Daoy (cell line): ENCODE results near the gene CAP2. TPM values are rescaled to one million over a fixed set of nuclear protein-coding genes. Genes with fewer than 3 reads are reported as not detected.

Source experiments
- DNase-seq: peaks from one replicate; pipeline ENCODE4 v3.0.0-alpha.2; 2015; ENCODE audit warnings: low read depth
- total RNA-seq: library from RNA; depleted of rRNA; stranded (reverse); fragments of >200 nt; shearing (Covaris generic); gene quantifications from 2 replicates; pipeline ENCODE4 v1.2.3, GENCODE V29; 2014; rRNA removed

The CAP2 gene
- total RNA-seq, result 16.1 and 16.4 TPM in 2 replicates

- peak; percentile 84 for DNase-seq
Measured at GRCh38 chr6:17392978-17393891, at the start of gene CAP2. Gene CAP2, plus strand, starts transcription at chr6:17393595. Its CDS starts 27,961 bp downstream, at chr6:17421556.

DNA sequence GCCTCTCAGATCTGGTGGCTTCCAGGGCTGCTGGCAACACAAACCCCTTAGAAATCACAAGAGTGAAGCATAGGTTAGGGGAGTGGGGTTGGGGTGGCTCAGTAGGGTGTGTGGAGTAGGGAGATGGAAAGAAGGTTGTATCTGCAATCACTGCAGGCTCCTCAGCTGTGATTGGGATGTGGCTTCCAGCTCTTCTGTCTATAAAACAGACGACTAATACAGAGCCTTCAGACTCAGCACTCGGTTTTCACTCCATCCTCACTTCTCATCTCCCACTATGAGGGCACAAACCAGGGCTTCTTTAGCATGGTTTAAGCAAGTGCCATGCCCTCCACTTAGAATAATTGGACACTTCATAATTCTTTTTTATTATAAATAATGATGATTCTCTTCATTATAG lies 46.4 kb upstream of the CAP2 start:
- DNase-seq, result no peak

DNA sequence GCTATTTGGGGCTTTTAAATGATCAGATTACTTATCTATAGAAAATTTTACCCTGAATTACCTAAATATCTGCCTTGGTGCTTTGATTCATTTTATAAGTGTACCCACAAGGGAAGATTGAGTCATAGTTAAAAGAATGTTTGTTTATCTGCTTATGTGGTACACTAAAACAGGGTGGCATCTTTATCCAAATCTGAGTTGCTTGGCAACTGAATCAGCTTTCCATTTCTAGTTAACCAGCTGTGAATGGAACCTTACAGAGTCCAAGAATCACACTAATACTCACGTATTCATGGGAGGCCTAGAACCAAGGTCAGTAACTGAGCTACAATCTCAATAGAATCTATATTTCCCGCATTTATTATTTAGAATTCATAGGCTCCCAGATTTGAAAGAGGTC lies 44.0 kb upstream of the CAP2 start:
- DNase-seq, result peak; percentile 17

- DNase-seq, result peak; percentile 65
Measured at GRCh38 chr6:17352302-17352701, 41.1 kb upstream of the CAP2 start.

DNA sequence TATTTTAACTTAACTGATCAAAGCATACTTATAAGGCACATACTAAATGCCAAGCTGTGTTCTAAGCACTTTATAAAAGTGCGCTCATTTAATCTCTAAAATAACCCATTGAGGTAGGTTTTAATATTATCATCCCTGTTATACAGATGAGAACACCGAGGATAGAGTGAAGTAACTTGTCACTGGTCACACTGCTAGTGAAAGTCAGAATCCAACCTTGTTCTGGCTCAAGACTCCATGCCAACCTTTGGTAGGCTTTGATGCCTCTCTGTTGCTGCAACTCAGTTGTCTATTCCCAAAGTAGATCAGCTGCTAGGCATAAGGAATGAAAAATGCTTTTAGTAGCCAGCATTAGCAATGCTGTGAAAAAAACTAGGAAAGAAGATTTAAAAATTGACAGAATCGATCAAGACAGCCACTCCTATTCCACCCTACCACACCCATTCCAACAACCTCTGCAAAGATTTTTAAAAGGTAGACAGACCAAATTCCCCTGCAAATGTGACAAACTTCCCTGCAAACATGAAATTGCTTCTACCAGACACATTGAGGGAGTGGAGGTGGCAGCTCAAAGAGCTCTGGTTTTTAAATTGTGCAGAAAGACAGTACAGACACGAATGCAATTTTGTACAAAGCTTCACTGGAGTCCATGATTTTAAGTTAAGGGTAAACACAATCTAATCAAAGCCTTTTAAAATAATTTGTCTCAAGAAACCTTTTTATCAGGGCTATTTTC lies 39.8 kb upstream of the CAP2 start:
- no peak for DNase-seq

GRCh38 chr6:17354700-17355403 lies 38.5 kb upstream of the CAP2 start:
- DNase-seq, result peak; percentile 67

GRCh38 chr6:17355404-17355774 lies 38.0 kb upstream of the CAP2 start:
- DNase-seq, result no peak

GRCh38 chr6:17358515-17358914 lies 34.9 kb upstream of the CAP2 start:
- DNase-seq, result no peak

GRCh38 chr6:17360564-17360963 lies 32.8 kb upstream of the CAP2 start:
- DNase-seq, result no peak

DNA sequence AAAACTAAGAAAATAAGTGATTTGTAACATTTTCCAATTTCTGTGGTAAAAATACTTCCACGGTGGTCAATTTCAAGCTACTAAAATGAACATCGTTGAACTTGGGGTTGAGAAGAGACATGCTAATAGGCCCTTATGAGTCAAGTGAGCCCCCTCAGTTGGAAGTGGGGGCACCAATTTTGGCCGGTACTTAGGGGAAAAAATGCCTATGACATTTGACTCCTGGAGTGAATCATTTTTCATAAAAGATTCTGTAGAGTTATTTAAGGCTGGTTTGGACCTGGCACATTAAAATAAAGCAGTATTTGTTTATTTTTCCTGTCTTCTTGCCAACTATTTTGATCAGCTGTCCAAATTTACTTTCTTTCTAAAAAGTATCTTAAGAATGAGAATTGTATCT lies 32.4 kb upstream of the CAP2 start:
- no peak for DNase-seq

DNA sequence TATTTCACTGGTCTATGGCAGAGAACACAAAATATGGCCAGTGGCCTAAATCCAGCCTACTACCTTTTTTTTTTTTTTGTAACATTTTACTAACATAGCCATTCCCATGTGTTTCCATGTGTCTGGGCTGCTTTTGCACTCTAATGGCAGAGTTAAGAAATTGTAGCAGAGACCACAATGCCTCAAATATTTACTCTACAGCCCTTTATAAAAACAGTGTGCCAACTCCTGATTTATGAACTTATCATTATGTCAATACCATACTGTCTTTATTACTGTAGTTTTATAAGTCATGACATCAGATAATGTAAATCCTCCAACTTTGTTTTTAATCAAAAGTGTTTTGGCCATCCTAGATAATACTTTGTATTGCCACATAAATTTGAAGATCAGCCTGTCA lies 27.4 kb upstream of the CAP2 start:
- DNase-seq, result no peak

DNA sequence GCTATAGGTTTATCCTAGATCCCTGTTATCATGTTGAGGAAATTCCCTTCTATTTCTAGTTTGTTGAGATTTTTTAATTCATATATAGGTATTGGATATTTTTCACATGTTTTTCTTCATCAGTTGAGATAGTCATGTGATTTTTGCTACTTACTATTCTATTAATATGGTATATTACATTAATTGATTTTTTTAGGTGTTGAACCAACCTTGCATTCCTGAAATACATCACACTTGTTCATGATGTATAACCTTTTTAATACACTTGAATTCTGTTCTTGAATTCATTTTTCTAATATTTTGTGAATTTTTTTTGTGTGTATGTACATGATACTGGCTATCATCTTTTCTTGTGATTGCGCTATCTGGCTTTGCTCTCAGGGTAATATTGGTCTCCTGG lies 25.5 kb upstream of the CAP2 start:
- no peak for DNase-seq

DNA sequence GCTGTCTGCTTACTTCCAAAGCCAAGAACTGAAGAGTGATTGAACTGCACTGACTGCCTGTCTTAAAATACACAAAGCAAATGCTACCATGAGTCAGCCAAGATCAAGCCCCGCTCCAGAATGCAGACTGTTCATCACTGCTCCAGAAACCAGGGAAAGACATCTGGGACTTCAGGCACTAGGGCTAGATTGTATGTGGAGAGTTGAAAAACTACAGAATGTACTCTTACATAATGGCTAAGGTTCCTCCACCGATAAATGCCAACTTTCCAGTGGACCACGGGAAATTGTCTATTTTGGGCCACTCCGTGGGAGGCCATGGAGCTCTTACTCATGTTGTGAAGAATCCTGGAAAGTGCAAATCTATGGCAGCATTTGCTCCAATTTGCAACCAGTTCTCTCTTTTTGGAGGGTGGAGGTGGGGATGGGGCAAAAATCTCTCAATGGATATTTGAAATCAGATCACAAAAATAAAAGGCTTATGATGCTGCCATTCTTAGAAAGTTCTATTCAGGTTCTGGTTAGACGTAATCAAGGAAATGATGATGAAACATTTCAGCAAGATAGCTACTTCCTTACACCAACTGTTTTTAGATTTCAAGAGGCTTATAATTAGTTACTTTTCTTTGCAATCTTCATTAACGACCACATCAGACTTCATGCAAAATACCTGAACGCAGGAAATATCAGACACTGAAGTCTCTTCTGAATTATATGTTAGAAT lies 11.8 kb upstream of the CAP2 start:
- DNase-seq, result peak; percentile 28

DNA sequence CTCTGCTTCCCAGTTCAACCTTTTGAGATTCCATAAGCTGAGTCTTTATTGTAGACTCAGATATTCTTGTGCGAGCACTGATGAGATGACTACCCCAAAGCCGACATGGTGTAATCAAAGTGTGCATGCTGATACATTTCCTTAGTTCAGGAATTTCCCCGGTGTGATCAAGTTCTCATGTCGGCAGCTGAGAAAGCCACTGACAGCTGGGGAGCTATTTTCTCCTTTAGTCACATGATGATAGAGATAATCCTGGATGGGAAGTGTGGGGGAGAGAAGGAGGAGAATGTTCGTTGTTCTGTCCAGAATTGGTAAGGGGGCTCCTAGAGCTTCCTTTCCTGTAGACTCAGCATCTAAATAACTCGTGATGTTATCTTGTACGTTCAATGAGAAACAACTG lies 7.7 kb upstream of the CAP2 start:
- peak; percentile 71 for DNase-seq

- DNase-seq, result no peak
Measured at GRCh38 chr6:17388365-17388764, 5.0 kb upstream of the CAP2 start.

DNA sequence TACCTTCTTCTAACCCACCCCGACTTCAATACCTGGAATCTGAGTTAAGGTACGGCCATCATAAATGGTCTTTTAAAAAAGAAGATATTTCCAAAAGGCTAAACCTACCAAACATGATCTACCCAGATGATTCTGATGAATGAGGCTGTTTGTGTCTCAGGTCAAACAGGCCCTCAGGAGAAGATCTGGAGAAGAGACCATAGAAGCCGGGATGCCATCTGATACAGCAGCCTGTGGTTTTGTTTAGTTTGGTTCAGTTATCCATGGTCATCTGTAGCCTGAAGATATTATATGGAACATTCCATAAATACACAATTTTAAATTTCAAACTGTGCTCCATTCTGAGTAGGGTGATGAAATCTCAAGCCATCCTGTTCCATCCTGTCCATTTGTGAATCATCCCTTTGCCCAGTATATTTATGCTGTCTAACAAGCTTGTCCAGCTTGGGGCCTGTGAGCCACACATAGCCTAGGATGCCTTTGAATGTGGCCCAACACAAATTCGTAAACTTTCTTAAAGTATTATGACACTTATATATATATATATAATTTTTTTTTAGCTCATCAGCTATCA lies 4.0 kb upstream of the CAP2 start:
- no peak for DNase-seq

DNA sequence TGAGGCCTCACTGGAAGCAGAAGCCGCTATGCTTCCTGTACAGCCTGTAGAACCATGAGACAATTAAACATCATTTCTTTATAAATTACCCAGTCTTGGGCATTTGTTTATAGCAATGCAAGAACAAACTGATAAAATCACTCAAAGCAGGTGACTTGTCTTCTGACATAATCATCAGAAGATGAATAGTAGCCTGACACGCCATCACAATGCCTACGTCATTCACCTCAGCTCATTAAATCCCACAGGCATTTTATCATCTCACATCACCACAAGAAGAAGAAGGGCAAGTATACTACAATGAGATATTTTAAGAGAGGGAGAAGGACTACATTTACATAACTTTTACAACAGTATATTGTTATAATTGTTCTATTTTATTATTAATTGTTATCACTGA lies 3.1 kb upstream of the CAP2 start:
- no peak for DNase-seq

- no peak for DNase-seq
Measured at GRCh38 chr6:17391976-17392375, 1.4 kb upstream of the CAP2 start.

DNA sequence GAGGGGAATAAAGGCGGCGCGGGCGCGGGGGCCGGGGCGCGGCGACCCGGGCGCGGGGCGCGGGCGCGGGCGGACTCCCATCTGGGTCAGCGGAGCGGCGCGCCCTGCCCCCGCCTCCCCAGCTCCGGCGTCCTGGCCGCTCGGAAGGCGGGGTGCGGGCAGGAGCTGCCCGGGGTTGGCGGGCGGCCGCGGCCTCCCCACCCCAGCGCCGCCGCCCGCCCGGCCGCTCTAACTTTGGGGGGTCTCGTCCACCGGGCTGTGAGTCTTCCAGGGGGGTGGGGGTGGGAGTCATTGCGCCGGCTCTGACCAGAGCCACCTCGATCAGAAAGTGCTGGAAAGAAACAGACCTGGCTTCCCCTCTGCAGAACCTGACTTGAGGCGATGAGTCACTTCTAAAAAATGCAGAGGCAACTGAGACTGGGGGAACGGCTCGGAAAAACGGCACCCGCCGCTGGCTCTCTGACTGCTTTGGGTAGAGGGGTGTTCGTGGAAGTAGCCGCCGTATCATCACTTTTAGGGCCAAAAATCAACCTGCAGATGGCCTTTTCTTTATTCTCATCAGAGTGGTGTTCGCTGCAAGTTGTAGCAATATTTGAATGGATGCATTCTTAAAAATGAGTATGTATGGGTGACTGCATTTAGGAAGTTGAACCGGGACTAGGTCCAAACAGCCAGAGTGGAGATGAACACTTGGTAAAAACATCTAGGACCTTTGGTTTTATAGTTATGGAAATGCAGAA lies 667 bp downstream of the CAP2 start:
- peak; percentile 86 for DNase-seq

- DNase-seq, result no peak
Measured at GRCh38 chr6:17395112-17395511, 1.7 kb downstream of the CAP2 start.

- no peak for DNase-seq
Measured at GRCh38 chr6:17396256-17396655, 2.9 kb downstream of the CAP2 start.
